ENCODE results near the gene EIF1.

GRCh38 chr17:41654678-41655607 is 33.7 kb upstream of the EIF1 start:
- no peak for TF ChIP-seq CTCF (IDR thresholded peaks at IDR 0.05 in 2 of 3, conservative IDR thresholded peaks at IDR 0.05 in 1 of 3; ENCODE audit: borderline replicate concordance in 1 of 3, insufficient read depth in 1 of 3, low read depth in 2 of 3, low read length in 2 of 3)
- no peak for TF ChIP-seq SIN3A (IDR thresholded peaks at IDR 0.05; ENCODE audit: low read depth)
- TF ChIP-seq JUND (IDR thresholded peaks at IDR 0.05): no peak
- TF ChIP-seq ELF1 (IDR thresholded peaks at IDR 0.05; ENCODE audit: borderline replicate concordance, low read depth): no peak
- no peak for TF ChIP-seq POLR2AphosphoS5 (IDR thresholded peaks at IDR 0.05; ENCODE audit: low read depth, low read length)
- TF ChIP-seq CBX3 (IDR thresholded peaks at IDR 0.05; ENCODE audit: low read depth): no peak
- TF ChIP-seq FOSL1 (IDR thresholded peaks at IDR 0.05; ENCODE audit: low read depth): no peak
- TF ChIP-seq EZH2 (IDR thresholded peaks at IDR 0.05): no peak
- no peak for TF ChIP-seq CEBPB (IDR thresholded peaks at IDR 0.05; ENCODE audit: low read depth)

Data from HCT116 (cell line).